Left kidney (tissue), 2 donors: Measurements from ENCODE around the gene CYSLTR2. TPM values are rescaled to one million over a fixed set of nuclear protein-coding genes. Genes with fewer than 3 reads are reported as not detected.
"Not testable (repeated sequence)": the region's sequence is repeated elsewhere in the genome, so short reads cannot be mapped to it uniquely, and the experiment has no call there.

Experiments
- DNase-seq: peaks from one replicate; pipeline ENCODE4 v3.0.0-alpha.2; 2013
- polyA plus RNA-seq: library from polyadenylated mRNA; unstranded; fragments of 120-200 nt; gene quantifications from one replicate; pipeline ENCODE4 v1.2.1, GENCODE V29; 2013; ENCODE audit not compliant: insufficient read length

CYSLTR2 gene
- polyA plus RNA-seq, 1 donor: 0.37 TPM

DNA sequence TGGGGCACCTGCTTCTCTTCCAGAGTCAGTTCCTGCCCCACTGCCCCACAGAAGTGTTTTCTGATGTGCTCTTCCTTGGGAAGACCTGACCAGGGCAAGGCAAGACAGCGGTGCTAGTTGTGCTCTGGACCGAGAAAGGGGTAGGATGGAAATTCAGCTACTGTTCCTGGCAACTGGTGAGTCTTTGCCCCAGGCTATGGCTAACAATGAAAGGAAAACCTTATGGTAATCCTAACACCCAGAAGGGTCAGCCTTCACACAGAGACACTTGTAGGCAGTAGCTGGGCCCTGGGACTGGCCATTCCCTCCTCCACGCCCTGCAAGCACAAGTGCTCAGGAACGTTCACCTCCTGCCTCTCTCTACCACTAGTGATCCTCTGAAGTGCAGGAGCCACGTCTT lies 9.6 kb upstream of the CYSLTR2 start:
- no peak for DNase-seq

DNA sequence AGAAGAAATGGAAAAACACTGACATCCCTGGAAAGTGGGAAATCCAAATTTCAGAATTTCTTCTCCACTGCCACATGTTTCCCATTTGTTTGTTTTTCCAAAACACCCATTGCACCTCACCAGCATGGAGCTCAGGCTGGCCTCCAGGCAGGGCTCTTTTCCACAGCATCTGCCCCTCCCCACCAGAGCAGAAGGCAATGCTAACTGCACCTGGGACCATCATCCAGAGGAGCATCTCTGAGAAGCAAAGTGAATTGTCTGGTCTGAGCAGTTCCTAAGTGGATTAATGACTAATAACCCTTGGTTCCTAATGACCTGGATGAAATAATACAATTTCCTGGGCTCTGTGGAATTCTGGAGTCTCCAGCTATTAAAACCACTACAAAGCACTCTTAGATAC lies 8.8 kb upstream of the CYSLTR2 start:
- no peak for DNase-seq

DNA sequence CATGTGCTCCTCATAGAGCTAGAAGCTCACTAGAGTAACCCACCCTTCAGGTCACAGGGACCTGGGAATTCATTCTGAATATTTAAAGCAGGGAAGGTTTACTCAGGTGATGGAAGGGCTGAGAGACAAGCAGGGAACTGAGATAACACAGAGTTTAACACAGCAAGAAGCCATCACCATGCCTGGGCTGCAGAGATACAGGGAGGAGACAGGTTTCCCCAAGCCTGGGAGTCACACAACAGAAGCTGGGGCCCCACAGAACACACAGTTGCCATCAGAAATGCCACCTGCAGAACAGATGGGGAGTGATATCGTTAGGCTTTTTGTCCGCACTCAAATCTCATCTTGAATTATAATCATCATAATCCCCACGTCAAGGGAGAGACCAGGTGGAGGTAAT lies 7.9 kb upstream of the CYSLTR2 start:
- no peak for DNase-seq

DNA sequence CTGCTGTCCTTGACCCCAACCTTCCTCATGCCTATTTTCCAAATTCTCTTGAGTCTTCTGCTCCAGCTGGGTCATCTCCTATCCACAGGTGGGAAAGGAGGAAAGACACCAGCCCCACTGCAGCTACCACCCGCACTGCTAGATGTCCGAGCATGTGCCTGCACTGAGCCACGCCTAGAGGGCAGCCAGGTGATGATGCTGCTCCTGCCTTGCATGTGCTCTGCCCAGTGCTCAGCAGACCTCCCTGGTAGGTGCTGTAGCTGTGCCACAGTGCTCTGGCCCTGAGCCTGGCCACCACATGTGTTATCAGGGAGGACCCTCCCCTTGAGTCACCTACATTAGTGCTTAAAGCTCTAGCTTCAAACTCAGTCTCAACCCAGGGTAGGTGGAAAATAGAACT lies 6.9 kb upstream of the CYSLTR2 start:
- DNase-seq: no peak

DNA sequence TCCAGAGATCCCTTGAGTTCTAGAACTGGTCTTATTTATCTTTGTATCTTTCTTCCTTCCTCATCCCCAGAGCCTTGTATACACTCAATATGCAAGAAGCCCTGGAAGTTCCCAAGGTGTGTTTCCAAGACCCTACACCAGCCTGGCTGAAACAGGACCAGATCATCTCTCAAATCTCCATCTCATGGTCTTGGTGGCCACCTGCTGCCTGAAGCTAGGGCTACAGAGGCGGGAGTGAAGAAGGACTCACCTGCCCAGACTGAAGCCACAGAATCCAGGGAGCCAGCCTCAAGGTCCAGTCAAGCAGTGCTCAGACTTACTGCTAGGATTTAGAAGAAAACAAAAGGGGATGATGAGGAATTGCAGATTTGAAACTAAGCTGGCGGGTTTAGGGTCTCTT lies 6.1 kb upstream of the CYSLTR2 start:
- DNase-seq: no peak

DNA sequence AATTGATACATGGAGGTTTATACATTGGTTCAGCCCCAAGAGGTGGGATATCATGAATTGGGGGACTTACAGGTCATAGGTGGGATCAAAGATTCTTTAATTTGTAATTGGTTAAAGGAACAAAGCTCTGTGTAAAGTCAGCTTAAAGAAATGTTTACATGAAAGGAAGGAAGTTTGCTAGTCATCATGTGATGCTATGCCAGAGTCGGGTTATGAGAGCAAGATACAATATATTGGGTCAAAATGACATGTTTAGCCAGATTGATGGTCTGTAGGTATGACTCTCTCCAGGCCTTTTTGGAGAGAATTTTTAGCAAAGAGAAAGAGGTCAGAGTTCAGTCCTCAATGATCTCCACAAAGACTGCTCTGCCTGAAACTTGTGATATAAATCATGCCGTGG lies 5.3 kb upstream of the CYSLTR2 start:
- DNase-seq: no peak

DNA sequence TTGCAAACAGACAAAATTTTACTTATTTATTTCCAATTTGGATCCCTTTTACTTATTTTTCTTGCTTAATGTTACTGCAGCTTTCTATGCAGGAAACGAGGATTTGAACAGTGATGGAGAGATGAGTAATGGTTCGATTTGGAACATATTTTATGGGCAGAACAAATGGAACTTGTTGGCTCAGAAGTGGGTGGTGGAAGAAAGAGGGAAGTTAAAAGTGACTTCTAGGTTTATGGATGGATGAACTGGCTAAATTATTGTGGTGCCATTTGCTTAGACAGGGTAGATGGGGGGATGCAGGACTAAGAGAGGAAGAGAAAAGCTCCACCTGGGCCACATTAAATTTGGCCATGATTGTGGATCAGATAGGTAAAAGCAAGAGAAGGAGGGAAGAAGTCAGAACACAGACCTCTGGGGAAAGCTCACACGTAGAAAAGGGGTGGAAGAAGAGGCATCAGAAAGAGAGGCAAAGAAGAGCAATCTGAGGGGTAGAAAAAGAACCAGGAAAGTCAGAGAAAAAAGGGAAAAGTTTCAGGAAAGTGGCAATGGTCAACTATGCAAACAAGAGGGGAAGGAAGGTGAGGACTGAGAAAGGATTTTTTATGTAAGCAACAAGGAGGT lies 768 bp upstream of the CYSLTR2 start:
- no peak for DNase-seq

DNA sequence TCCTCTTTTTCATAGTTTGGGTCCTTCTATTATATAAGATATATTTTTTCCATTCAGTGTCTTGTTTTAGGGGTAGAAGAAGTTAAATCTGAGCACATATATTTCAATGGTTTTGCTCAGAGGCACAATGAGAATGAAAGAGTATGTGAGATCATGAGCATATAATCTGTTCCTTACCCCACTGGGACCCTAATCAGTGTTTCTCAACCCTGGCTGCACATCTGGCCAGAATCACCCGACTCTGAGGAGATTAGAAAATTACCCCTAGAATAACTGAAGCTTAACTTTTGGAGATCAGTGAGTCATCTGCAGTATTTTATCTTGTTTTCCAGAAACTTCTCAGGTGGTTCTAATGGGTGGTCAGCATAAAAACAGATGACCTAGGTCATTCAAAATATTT lies 782 bp downstream of the CYSLTR2 start:
- DNase-seq: no peak

DNA sequence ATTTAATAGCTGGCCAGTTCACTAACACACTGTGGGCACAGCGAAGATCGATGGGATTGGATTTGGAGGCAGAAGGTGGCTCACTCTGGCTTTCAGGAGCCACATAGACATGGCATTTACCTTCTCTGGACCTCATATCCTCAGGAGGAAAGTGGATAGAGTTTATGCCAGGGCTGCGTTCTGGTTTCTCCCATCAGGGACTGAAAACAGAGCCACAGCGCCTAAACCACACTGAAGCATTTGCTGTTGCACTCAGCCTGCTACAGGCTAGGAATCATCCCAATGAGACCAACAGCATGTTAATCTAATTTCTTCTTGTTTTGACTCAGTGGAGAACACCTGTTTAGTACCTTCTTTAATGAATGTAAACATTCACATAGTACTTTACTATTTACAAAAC lies 1.6 kb downstream of the CYSLTR2 start:
- DNase-seq: no peak

DNA sequence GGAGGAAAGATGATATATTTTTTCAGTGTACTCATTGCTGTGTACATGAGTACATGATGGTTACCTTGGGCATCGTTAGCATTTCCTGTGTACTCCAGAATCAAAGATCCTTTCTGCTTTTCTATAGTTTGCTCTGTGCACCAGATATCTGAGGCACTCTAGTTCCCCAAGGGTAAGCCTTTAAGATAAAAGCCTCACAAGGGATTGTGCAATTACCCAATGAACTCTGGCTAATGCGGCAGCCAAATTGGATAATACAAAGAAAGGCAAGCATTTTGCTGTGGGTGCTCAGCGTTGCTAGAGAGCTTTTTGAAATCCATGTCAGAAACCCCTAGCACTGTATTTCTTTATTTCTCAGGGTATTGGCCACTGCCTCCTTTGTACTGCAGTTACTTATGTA lies 2.9 kb downstream of the CYSLTR2 start:
- no peak for DNase-seq

DNA sequence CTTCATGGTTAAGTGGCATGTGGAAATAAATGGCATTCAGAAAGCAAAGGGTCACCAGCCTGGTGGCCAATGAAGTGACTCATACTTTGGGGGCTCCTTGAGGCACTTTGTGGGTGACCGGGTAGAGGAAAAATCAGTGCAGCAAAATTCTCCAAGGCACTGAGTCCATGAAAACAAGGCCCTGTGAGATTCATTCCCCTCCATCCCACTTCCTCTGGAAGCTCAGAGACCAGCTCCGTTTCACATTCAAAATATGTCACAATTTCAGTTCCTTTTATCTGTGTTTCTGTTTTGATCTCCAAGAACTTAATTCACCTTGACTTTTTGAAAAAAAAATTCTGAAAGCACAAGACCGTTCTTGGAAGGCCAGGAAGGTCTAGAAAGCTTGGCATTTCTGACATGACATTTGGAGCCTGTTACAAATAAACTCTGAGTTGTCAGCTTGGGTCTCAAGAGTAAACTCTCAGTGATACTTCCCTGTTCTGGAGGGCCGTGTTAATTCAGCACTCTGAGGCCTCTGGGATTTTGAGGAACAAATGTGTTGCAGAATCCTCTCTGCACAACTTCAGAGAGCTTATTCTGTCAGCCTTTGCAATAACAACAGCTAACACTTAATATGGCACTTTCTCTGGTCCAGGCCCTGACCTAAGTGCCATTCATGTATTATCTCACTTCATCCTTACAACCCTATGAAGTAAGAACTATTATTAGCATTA lies 6.8 kb downstream of the CYSLTR2 start:
- DNase-seq: no peak

DNA sequence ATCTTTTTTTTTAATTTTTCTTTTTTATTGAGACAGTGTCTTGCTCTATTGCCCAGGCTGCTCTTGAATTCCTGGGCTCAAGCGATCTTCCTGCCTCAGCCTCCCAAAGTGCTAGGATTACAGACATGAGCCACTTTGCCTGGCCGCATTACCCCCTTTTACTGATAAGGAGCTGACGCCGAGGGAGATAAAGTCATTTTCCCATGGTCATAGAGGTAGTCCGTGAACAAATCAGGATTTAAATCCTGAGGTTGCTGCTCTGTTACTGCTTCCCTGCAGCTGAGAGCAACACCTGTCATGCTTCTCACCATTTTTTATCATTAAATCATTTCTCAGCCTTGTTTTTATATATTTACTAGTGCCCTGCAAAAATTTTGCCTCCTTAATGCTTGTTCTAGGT lies 7.4 kb downstream of the CYSLTR2 start:
- no peak for DNase-seq

DNA sequence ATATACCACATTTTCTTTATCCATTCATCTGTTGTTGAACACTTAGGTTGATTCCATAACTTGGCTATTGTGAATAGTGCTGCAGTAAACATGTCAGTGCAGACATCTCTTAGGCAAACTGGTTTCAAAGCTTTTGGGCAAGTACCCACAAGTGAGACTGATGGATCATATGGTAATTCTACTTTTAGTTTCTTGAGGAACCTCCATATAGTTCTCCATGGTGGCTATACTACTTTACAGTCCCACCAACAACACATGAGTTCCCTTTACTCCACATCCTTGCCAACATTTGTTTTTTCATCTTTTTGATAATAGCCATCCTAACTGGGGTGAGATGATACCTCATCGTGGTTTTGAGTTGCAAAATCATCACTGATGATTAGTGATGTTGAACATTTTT lies 8.5 kb downstream of the CYSLTR2 start:
- DNase-seq: no peak

DNA sequence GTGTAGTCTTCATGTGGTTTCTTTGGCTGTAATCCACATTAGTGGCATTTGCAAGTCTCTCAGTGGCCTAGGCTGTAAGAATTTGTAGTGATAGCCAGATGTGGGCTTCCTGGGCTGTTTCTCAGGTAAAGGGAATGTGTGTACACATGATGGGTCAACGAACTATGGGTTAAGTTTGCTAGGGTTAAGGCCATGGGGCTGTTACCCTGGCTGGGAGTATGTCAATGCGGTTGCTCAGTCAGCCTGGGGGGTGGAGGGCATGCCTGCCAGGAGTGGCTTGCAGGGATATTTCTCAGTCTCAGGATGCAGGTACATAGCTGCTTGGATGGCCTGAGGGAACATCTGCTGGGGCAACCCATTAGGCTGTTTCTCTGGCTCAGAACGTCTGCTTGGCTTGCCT lies 13.4 kb downstream of the CYSLTR2 start:
- no peak for DNase-seq

DNA sequence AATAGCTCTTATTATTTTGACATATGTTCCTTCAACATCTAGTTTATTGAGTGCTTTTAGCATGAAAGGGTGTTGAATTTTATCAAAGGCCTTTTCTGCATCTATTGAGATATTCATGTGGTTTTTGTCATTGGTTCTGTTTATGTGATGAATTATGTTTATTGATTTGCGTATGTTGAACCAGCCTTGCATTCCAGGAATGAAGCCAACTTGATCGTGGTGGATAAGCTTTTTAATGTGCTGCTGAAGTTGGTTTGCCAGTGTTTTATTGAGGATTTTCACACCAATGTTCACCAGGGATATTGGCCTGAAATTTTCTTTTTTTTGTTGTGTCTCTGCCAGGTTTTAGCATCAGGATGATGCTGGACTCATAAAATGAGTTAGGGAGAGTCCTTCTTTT lies 17.7 kb downstream of the CYSLTR2 start:
- DNase-seq: not testable (repeated sequence)

DNA sequence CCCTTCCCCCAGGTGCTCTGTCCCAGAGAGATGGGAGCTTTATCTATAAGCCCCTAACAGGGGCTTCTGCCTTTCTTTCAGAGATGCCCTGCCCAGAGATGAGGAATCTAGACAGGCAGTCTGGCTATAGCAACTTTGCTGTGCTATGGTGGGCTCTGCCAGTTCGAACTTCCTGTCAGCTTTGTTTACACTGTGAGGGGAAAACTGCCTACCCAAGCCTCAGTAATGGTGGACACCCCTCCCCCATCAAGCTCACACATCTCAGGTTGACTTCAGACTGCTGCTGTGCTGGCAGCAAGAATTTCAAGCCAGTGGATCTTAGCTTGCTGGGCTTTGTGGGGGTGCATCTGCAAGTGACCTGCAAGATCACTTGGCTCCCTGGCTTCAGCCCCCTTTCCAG lies 21.5 kb downstream of the CYSLTR2 start:
- DNase-seq: no peak

DNA sequence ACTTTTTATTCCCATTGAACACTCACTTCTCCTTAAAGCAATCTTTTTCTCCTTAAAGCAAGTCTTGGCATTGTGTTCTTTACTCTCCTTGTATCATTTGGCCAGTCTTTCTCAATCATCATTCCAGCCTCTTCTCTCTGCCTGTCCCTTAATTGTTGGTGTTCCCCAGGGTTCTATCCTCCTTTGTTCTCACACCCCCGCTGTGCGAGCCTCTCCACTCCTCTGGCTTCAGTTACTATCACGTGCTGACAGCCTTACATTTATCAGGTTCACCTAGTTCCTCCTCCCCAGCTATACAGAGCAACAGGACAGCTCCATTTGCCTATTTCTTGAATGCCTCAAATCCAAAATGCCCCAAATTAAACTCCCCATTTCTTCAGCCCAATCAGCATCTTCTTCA lies 24.6 kb downstream of the CYSLTR2 start:
- no peak for DNase-seq

DNA sequence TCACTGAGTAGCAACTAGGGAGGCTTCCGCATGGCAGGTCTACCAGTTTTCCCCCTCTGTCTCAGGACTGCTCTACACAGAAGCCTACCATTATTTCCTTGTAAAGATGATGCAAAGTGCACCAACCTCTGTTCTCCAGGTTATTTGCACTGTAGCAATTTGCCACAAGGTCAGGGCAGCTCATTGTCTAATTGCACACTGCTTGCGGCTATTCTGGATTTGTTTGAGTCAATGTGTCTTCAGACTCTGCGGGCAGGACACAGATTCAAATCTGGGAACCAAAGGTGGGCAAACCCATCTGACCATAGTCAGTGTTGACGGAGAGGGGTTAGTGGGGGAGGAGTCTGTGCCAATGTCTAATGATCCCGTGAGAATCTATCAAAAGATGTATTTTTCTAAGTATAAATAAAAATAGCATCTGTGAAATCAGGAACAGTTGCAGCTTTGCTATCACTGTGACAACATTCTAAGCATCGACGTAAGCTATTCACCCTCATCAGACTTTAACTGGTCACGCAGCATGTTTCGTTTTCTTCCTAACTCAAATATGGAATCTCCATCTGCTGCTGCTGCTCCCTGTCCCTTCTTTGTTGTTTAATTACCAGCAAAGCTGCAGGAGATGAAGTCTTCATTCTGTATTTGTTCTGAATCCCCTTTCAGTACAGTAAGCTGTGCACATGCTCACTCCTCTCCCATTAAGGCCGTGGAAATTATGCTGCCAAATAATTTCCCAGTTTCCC lies 26.4 kb downstream of the CYSLTR2 start:
- DNase-seq: no peak

DNA sequence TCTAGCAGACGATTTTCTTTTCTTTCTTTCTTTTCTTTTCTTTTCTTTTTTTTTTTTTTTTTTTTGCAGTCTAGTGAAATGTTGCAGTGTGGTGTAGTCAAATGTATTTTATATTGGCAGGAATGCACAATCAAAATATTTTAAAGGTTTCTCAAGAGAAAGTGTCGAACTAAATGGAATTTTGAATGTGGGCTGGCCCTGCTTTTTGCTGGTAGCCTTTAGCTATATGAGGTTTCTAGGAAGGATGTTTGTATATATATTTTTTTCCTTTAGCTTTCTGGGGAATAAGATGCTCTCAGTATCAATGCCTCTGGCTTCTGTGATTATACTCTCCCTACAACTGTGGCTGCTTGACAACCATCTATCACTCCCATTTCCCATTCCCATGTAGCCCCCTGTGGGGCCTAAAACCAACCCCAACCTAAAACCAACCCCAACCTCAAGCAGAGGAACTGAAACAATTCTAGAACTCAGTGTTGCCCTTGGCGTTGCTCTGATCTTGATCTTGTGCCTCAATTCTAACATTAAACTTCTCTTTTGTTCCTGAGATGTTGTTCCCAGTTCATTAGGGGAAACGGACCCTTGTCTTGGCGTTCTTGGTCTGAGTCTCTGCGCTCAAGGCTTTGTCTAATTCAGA lies 27.1 kb downstream of the CYSLTR2 start:
- DNase-seq: no peak

DNA sequence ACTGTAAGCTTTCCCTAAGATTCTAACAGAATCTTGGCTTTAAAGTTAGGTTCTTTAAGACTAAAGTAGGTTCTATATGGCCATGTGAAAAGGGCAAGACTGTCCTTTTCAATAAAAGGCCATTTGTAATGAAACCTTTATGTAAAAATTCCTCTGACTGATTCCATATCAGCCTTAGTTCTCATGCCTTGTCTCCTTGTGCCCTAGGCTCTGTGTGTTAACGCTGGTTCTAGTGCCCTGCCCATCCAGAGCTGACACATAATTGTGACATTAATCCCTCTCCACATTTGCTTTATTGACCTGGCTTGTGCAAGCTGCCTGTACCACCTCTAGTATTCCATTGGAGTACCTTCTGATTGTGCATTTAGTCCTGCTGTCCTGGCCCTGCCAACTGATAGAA lies 28.2 kb downstream of the CYSLTR2 start:
- no peak for DNase-seq

DNA sequence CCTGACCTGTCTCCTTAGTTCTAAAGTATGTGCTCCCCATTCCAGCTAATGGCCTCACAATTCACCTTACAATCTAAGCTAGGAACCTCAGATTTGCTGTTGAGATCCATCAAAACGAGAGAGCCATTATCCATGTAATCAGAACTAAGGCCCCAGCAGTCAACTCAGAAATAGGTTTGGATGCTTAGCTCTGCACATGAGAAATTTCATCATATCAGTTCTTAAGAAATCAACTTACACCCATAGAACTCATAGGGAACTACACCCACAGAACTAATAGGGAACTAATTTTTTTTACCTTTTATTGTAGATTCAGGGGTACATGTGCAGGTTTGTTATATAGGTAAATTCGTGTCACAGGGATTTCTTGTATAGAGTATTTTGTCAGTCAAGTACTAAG lies 28.7 kb downstream of the CYSLTR2 start:
- no peak for DNase-seq

DNA sequence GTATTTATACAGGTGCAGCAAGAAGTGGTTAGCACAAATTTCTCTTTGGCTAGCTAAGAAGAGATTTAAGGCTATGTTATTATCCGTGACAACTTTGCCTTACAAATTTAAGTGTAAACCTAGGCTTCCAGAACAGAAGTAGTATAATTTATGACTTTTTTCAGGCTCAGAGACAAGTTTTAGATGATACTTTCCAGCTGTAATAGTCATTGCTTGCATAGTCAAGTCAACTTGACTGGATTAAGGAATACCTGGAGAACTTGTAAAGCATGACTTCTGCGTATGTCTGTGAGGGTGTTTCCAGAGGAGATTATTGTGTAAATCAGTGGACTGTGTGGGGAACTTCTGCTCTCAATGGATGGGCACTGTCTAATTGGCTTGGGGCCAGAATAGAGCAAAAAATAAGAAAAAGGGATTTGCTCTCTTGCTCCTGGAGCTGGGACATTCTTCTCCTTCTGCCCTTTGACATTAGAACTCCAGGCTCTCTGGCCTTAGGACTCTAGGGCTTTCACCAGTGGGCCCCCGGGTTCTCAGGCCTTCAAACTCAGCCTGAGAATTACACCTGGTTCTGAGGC lies 33.0 kb downstream of the CYSLTR2 start:
- peak; percentile 12 for DNase-seq

DNA sequence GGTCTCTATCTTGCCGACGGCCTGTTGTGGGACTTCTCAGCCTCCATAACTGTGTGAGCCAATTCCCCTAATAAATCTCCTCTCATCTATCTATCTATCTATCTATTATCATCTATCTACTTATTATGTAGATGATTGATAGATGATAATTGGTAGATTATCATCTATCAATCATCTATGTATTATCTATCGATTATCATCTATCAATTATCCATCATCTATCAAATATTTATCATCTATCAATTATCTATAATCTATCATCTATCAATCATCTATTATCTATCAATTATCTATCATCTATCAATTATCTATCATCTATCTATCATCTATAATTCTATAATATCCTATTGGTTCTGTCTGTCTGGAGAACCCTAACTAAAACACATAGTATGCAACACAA lies 33.5 kb downstream of the CYSLTR2 start:
- DNase-seq: no peak
